ENCODE measurements around the gene ROCK2.

The ROCK2 gene

GRCh38 chr2:11370377-11371091 lies 26.1 kb upstream of the ROCK2 start:
- TF ChIP-seq CTCF (IDR thresholded peaks at IDR 0.05; ENCODE audit: low read depth, low read length) = no peak
- H3K4me3 ChIP-seq (replicated peaks in 1 of 2; ENCODE audit: low read depth in 2 of 2, low read length in 2 of 2) = no peak overlapping the region
- DNase-seq (ENCODE audit: low read depth in 2 of 2) = peak; percentile 18 to 67

- no peak for TF ChIP-seq CTCF (IDR thresholded peaks at IDR 0.05; ENCODE audit: low read depth, low read length)
- DNase-seq (ENCODE audit: low read depth in 2 of 2) = peak; percentile 17 to 69
- no peak overlapping the region for H3K4me3 ChIP-seq (replicated peaks in 1 of 2; ENCODE audit: low read depth in 2 of 2, low read length in 2 of 2)
These were observed 23.7 kb upstream of the ROCK2 start for GRCh38 chr2:11368059-11368572.

DNA sequence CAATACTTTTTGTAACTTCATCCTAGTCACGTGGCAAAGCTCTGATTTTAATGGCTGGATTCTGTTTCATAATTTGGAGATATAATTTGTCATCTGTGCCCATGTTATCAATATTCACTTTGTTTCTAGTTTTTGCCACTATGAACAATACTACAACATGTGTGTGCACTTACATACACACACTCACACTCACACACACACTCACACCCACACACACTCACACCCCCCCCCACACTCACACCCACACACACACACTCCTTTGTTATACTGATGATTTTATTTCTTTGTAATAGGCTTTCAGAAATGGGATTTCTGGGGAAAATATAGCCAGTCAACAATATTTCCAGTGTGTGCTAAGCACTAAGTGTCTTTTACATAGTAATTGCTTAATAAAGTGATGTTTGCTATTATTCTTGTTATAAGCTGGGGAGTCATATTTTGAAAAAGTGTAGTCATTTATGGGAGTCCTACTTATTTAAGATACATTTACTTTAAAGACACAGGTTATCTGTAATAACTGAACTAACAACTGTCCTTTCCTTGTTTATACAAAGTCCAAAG lies 22.8 kb upstream of the ROCK2 start:
- no peak for DNase-seq (ENCODE audit: low read depth in 2 of 2)
- TF ChIP-seq CTCF (IDR thresholded peaks at IDR 0.05; ENCODE audit: low read depth, low read length) = no peak
- no peak overlapping the region for H3K4me3 ChIP-seq (replicated peaks in 1 of 2; ENCODE audit: low read depth in 2 of 2, low read length in 2 of 2)

- no peak for DNase-seq (ENCODE audit: low read depth in 2 of 2)
- no peak for TF ChIP-seq CTCF (IDR thresholded peaks at IDR 0.05; ENCODE audit: low read depth, low read length)
- H3K4me3 ChIP-seq (replicated peaks in 1 of 2; ENCODE audit: low read depth in 2 of 2, low read length in 2 of 2) = no peak overlapping the region
These were observed 21.9 kb upstream of the ROCK2 start for GRCh38 chr2:11366326-11366741.

DNA sequence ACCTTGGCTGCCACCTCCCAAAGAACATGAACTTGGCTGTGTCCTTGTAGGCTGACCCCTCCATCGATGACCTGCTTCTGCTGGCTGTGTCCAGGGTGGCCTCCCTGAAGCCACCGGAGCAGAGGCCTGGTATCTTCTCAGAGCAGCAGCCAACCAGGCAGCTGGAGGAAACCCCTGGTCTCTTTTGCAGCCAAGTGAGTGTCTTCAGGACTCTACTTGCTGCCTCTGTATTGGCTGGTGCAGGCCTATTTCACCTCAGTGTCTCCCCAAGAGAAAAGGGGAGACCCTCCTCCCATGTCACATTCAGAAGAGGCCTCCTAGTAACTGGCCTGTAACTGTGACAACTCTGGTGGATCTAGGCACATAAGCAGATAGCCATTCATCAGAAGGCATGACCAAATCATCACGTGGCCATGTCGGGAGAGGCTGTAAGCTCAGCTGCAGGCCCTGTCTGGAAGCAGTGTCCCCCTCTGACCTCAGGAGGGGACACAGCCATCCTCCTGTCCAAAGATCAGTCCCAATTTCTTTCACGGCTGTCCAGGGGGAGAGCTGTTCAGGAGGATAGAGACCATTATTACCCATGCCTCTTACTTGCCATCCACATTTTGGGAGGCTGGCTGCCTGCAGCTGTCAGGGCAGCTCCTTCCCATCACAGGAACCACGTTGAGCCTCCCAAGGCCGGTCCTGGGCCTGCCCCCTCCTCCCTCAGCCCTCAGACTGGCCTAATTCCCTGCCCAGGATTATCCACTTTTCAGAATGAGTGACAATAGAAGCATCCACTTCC lies 20.9 kb upstream of the ROCK2 start:
- TF ChIP-seq CTCF (IDR thresholded peaks at IDR 0.05; ENCODE audit: low read depth, low read length) = no peak
- DNase-seq (ENCODE audit: low read depth in 2 of 2) = no peak

DNA sequence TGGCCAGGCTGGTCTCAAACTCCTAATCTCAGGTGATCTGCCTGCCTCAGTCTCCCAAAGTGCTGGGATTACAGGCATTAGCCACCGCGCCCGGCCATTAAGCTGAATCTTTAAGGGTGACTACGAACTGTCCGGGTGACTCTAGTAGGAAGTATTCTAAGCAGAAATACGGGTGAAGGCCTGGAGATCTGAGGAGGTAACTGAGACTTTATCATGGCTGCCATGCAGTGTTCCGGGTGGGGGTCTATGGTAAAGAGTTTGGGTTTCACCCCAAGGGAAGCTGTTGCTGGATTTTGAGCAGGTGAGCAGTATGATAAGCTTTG lies 20.1 kb upstream of the ROCK2 start:
- no peak for TF ChIP-seq CTCF (IDR thresholded peaks at IDR 0.05; ENCODE audit: low read depth, low read length)
- H3K4me3 ChIP-seq (replicated peaks in 1 of 2; ENCODE audit: low read depth in 2 of 2, low read length in 2 of 2) = no peak overlapping the region
- no peak for DNase-seq (ENCODE audit: low read depth in 2 of 2)

More for the DNA sequence above, 20.9 kb upstream of the ROCK2 start:
- no peak overlapping the region for H3K4me3 ChIP-seq (replicated peaks in 1 of 2; ENCODE audit: low read depth in 2 of 2, low read length in 2 of 2)
